ENCODE measurements around the gene IL22RA1.

IL22RA1 gene

DNA sequence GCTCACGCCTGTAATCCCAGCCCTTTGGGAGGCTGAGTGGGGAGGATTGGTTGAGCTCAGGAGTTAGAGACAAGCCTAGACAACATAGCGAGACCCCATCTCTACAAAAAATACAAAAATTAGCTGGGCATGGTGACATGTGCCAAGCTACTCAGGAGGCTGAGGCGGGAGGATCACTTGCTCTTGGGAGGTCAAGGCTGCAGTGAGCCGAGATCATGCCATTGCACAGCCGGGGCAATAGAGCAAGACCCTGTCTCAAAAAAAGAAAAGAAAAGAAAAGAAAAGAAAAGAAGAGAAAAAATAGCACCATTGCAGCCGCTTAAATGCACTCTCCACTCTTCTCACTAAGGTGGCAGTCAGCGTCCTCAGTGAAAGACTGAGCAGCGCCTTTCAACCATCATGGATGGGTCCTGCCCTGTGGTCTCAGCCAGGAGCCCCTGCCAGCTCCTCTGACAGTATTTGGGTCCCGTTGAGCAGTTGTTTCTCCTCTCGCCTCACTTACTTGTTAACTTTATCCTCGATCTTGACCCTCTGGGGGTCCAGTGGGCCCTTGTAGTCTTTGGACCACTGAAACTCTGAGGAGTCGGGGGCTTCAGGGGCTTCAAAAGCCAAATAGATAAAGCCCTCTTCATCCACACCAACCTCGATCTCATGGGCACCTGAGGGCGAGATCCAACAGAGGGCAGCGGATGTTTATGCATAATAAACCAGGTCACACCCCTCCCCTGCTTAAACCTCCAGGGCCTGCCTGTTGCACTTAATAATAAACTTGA lies 67.9 kb downstream of the IL22RA1 start:
- DNase-seq (ENCODE audit: low read depth), result no peak

DNA sequence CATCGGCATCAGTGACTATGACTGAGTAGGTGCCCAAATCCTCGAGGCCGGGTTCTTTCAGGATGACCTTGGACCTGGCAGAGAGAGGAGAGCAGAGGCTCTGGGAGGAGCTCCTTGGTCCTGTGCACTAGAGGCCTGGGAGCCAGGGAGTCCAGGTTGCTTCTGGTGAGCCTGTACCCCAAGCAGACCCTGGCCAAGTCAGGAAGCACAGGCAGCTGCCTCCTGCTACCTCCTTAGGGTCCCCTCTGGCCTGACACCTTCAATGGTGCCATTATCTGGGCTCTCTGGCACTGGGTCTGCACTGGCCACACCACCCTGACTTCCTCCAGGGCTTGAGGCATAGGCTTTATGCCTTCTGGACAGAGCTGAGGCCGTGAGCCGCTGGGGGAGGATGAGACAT lies 68.7 kb downstream of the IL22RA1 start:
- no peak for DNase-seq (ENCODE audit: low read depth)

DNA sequence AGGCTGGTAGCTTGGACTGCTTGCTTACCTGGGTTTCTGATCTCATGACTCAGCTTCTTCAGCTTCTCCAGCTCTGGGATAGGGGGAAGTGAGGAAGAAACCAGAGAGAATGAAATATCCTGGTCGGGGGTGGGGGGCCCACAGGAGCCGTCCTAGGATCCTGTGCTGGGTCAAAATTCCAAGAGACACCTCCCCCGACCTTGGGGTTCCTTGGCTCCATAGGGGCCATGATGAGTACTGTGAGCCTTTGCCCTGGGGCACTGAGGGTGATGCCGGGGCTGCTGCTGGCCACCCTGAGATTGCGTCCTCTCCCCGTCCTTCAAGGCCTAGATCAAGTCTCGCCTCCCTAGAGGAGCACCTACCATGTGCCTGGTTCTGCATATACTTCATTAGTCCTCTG lies 71.0 kb downstream of the IL22RA1 start:
- DNase-seq (ENCODE audit: low read depth), result no peak

- peak; percentile 62 for DNase-seq (ENCODE audit: low read depth)
Observed at GRCh38 chr1:24070821-24071393, 72.0 kb downstream of the IL22RA1 start.

DNA sequence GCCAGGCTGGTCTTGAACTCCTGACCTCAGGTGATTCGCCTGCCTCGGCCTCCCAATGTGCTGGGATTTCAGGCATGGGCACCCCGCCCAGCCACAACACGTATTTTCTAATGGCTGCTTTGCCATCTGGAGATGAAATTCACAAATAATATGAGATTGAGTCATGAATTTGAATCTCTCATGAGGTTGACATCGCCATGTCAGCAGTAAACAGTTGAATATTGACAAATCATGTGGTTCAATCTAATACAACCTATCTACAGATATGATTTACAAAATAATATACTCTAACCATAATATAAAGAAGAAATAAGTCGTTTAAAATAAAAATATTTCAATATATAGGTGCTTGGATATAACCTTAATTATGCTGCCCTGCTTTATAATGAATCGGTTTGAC lies 73.1 kb downstream of the IL22RA1 start:
- DNase-seq (ENCODE audit: low read depth), result no peak
